CD4-positive, alpha-beta T cell treated with Interleukin-2 at 100 ng/mL for 4 hours (primary cell): Measurements from ENCODE around the gene FREM1.

Source experiments
- DNase-seq: peaks from one replicate; pipeline ENCODE4 v3.0.0-alpha.2; 2020; ENCODE audit warnings: low spot score

FREM1 gene

DNA sequence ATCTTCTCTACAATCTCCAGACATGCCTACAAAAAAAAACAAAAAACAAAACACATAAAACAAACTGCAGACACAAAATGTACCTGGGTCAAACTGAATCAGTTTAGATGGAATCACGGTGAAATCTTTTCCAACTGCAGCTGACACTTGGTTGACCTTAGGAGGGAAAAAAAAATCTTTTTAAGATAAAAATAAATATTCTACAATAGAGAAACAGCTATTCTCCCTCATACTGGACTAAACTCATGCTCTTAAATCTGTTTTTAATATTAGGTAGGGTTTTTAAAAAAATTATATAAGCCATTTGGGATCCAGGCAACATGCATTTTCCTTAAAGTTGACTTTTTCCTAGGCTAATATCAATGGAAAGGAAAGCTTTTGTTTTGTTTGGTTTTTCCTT lies 153.9 kb downstream of the FREM1 start:
- DNase-seq: no peak

DNA sequence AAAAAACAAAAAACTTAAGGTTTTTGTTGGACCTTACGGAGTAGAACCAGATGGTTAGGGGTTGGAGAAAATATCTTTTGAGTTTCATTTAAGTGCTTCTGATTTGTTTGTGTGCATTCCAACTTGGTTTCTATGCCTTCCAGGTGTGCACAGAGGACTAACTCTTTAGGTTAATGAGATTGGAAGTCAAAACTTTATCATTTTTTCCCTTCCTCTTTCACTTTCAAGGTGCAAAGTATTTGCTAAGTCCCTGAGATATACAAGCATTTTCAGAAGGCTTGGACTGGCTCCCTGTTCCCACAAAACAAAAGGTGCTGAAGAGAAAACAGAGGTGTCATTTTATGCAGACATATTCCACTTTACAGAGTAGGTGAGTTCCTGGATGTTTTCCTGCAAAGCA lies 157.4 kb downstream of the FREM1 start:
- DNase-seq: no peak

- DNase-seq: no peak
These were observed 158.0 kb downstream of the FREM1 start for GRCh38 chr9:14752271-14752670.

GRCh38 chr9:14750821-14751220 lies 159.4 kb downstream of the FREM1 start:
- DNase-seq: no peak

GRCh38 chr9:14749741-14750211 lies 160.5 kb downstream of the FREM1 start:
- DNase-seq: no peak

- DNase-seq: no peak
These were observed 161.9 kb downstream of the FREM1 start for GRCh38 chr9:14748373-14748772.

DNA sequence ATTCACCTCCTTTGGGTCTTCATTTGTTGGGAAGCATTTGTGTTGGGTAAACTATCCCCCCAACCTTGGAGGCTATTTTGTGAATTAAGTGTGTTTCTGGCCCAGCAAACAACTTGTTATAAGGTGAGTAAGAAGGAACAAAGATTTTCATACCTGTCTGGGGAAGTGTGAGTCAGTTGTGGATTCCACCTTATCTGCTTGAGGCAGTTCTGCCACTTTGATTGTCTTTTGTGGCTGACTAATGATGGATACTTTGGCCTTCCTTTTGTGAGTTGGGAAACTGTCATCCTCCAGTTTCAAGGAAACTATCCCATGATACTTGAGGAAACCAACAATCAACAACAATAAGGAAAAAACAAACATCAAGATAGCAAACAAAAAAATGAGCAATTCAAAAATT lies 163.1 kb downstream of the FREM1 start:
- DNase-seq: no peak

DNA sequence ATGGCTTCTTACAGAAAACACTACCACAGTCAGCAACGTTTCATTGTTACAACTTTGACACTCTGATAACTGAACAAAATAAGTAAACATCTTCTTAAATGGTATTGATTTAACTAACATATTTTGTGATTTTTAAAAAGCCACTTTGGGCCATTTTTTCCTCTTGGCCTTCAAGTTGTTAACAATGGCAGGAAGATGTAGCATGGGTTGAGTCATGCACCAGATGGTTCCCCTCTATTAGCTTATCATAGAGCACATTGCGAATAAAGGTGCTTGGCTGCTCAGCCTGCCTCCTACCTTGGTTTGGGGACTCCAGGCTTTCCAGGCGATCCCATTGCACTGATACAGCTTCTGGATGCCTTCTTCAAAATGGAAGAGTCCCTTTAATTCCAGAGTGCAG lies 163.6 kb downstream of the FREM1 start:
- no peak for DNase-seq

DNA sequence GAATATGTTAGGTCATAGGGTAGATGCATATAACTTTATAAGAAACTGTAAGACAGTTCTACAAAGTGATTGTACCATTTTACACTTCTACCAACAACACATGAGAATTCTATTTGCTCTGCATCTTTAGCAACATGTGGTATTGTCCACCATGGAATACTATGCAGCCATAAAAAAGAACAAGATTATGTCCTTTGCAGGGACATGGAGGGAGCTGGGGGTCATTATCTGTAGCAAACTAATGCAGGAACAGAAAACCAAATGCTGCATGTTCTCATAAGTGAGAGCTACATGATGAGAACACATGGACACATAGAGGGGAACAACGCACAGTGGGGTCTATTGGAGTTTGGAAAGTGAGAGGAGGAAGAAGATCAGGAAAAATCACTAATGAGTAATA lies 165.5 kb downstream of the FREM1 start:
- DNase-seq: no peak

DNA sequence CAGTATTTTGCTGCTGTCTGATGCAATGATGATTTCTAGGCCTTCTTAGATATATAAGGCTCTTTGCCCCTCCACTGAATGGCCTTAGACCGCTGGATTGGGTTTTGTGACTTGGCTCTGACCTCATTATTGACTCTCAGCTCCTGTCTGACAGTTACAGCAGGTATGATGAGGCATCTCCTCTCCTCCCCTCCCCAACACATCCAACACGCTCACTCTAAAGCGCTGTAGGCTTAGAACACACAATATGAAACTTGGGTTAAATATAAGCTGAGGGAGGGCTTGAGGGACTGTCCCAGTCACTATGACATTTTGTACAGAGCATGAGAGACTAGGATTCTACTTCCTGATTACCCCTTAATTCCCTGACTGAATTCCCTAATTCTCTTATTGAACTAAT lies 168.9 kb downstream of the FREM1 start:
- no peak for DNase-seq

DNA sequence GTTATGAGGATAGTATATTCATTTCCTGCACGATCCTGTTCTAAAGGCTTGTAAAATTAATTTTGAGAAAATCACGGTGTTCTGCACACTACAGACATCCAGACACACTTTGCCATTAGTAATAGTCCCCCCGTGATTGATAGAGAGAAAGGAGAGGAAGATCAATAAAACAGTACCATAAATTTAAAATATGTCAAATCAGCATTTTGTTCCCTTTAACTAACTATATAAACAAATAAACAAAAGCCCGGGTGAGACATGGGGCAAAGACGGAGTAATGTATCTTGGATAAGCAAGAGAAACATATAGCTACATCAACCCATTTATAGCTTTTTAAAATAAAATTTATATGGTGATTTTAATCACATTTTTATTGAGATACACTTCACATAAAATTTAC lies 177.1 kb downstream of the FREM1 start:
- no peak for DNase-seq

DNA sequence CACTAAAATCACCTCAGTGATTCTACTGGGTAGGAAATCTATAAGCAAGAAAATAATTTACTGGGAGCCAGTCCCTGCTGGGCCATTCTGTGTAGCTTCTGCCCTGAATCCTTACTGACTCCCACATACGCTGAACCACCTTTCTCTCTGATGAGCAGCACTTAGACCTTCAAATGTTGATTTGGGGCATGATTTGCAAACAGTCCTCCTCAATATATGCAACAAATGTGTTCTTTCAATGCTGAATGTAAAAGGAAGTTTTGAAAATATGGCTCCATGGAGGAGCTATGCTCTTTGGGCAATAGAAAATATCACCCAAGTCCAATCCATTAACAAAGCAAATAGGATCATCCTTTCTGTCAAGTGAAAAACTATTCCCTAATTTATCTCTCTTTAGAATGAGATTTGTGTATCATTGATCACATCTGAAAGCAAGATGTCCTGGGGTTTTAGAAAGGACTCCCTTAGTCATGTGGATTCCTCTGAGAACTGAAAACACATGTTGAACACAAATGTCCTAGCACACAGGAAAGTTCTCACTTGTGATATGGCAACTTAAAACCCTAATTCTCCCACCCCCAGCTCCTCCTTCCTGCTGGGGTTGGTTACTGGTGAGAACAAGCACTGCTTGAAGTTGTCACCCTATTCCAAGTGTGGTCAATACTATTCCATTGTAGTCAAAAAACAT lies 178.8 kb downstream of the FREM1 start:
- DNase-seq: no peak

GRCh38 chr9:14730461-14730898 lies 179.7 kb downstream of the FREM1 start:
- DNase-seq: no peak

GRCh38 chr9:14723301-14723700 lies 186.9 kb downstream of the FREM1 start:
- DNase-seq: no peak

DNA sequence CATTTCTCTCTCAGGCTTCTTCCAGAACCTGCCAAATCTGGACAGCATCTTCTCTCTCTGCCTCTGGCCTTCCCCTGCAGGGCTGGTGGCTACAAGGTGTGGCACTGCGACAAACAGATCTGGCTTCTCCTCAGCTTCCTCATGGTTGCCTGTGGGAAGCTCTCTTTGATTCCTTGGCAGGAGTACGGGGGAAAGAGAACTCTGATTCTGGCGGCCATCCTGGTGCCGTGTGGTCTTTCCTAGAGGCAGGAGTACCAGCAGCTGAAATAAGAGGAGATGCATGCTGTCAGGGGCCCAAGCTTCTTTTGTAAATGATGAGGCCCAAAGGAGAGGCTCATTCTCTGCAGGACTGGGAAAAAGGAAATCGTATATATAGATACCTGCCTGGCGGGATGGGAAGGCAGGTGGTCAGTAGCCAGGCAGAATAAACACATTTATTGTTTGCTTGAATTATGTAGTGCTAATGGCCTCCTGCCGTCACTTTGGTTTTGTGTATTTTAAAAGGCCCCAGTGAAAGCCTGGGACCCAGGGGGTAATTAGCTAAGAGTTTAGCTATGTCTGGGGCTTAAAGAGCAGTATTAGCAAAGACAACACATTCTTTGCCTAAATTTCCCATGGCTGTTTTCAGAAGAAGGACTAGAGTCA lies 187.7 kb downstream of the FREM1 start, which contains the start of gene CER1:
TSS of gene CER1 (minus strand) at position 343 of the 645 bp plus-strand sequence. CDS start at position 282, 61 bp downstream.
- DNase-seq: no peak

- no peak for DNase-seq
These were observed 190.9 kb downstream of the FREM1 start for GRCh38 chr9:14719231-14719923.

- no peak for DNase-seq
These were observed 195.1 kb downstream of the FREM1 start for GRCh38 chr9:14715102-14715501.

GRCh38 chr9:14713187-14713767 lies 197.0 kb downstream of the FREM1 start:
- no peak for DNase-seq

DNA sequence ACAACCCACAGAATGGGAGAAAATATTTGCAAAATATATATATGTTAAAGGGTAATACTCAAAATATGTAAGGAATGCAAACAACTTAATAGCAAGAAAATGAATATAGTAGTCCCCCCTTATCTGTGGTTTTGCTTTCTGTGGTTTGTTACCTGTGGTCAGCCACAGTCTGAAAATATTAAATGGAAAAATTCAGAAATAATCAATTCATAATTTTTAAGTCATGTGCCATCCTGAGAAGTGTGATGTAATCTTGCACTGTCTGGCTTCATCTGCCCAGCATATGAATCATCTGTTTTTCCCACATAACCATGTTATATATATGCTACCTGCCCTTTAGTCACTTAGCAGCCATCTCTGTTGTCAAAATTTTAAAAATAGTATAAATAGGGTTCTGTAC lies 199.4 kb downstream of the FREM1 start:
- DNase-seq: no peak

DNA sequence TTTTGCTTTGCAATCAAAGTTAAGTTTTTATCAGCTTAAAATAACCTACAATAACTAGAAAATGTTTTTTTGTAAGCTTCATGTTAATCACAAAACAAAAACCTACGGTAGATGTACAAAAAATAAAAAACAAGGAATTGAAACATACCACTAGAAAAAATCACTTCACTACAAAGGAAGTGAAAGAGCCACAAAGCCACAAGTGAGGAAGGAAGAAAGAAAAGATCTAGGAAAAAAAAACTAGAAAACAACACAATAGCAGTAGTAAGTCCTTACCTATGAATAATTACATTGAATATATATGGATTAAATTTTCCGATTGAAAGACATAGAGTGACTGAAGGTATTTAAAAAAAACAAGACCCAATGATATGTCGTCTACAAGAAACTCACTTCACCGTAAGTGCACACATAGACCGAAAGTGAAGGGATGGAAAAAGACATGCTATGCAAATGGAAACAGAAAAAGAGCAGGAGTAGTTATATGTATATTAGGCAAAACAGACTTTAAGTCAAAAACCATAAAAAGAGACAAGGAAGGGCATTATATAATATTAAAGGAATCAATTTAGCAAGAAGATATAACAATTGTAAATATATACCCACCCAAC lies 203.6 kb downstream of the FREM1 start:
- DNase-seq: no peak

GRCh38 chr9:14705079-14705478 lies 205.1 kb downstream of the FREM1 start:
- DNase-seq: no peak

- no peak for DNase-seq
These were observed 205.9 kb downstream of the FREM1 start for GRCh38 chr9:14704281-14704680.
